Measurements from ENCODE around the gene RASGRF1.

RASGRF1 gene

GRCh38 chr15:78983146-78983918 lies 107.2 kb downstream of the RASGRF1 start (continued):
- TF ChIP-seq ATF2 (tag by site-specific recombination; IDR thresholded peaks at IDR 0.05; ENCODE audit: low read depth) (peak; percentile 38; the same call in 1 of the 2 replicates), SETDB1 (IDR thresholded peaks at IDR 0.05; ENCODE audit: insufficient read length, low read length) (no peak), ZNF426 (tag by site-specific recombination; IDR thresholded peaks at IDR 0.05) (no peak)

DNA sequence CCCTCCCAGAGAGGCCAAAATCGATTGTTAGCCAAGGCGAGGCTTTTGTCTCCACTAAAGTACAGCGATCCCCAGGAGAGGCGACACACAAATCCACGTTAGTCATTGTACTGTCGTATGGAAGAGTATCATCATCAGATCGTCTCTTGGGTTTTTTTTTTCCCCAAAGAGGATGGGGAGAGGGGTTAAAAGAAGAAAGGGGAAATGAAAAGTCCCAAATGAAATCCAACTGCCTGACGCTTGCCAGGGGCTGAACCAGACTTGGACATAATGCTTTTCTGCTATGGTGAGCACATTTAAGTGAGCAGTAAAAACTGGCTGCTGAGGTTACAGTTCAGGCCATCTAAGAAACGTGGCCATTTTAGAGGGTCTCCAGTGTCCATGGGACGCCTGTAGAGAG lies 107.8 kb downstream of the RASGRF1 start:
- TF ChIP-seq SP7 (tag by site-specific recombination; IDR thresholded peaks at IDR 0.05) (no peak), GLI2 (tag by site-specific recombination; IDR thresholded peaks at IDR 0.05; ENCODE audit: borderline replicate concordance, low read depth) (no peak), ZNF791 (tag by site-specific recombination; IDR thresholded peaks at IDR 0.05) (no peak), ZNF600 (tag by site-specific recombination; IDR thresholded peaks at IDR 0.05) (no peak), ZNF394 (tag by site-specific recombination; IDR thresholded peaks at IDR 0.05; ENCODE audit: borderline replicate concordance) (no peak), ZNF366 (tag by site-specific recombination; conservative IDR thresholded peaks at IDR 0.05) (no peak), ZBTB7A (tag by site-specific recombination; IDR thresholded peaks at IDR 0.05; ENCODE audit: low read depth) (no peak), ZXDB (tag by site-specific recombination; IDR thresholded peaks at IDR 0.05) (no peak), ZFP3 (tag by site-specific recombination; IDR thresholded peaks at IDR 0.05; ENCODE audit: low read depth) (no peak), ZBTB21 (tag by site-specific recombination; IDR thresholded peaks at IDR 0.05) (no peak), KLF8 (tag by site-specific recombination; IDR thresholded peaks at IDR 0.05) (no peak), WT1 (tag by site-specific recombination; IDR thresholded peaks at IDR 0.05) (no peak), ZNF19 (tag by site-specific recombination; IDR thresholded peaks at IDR 0.05; ENCODE audit: low read depth) (no peak), ZNF747 (tag by site-specific recombination; IDR thresholded peaks at IDR 0.05) (no peak), KLF7 (tag by site-specific recombination; IDR thresholded peaks at IDR 0.05; ENCODE audit: borderline replicate concordance) (no peak), FEZF1 (tag by site-specific recombination; IDR thresholded peaks at IDR 0.05) (no peak)
- TF ChIP-seq, protein P1, sequence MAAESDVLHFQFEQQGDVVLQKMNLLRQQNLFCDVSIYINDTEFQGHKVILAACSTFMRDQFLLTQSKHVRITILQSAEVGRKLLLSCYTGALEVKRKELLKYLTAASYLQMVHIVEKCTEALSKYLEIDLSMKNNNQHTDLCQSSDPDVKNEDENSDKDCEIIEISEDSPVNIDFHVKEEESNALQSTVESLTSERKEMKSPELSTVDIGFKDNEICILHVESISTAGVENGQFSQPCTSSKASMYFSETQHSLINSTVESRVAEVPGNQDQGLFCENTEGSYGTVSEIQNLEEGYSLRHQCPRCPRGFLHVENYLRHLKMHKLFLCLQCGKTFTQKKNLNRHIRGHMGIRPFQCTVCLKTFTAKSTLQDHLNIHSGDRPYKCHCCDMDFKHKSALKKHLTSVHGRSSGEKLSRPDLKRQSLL (tag by site-specific recombination; IDR thresholded peaks at IDR 0.05) = no peak
- TF ChIP-seq, protein P2, sequence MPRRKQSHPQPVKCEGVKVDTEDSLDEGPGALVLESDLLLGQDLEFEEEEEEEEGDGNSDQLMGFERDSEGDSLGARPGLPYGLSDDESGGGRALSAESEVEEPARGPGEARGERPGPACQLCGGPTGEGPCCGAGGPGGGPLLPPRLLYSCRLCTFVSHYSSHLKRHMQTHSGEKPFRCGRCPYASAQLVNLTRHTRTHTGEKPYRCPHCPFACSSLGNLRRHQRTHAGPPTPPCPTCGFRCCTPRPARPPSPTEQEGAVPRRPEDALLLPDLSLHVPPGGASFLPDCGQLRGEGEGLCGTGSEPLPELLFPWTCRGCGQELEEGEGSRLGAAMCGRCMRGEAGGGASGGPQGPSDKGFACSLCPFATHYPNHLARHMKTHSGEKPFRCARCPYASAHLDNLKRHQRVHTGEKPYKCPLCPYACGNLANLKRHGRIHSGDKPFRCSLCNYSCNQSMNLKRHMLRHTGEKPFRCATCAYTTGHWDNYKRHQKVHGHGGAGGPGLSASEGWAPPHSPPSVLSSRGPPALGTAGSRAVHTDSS (tag by site-specific recombination; IDR thresholded peaks at IDR 0.05) = no peak
- CTCF ChIA-PET = interaction anchor here (0.6 to 8.5 kb wide), 4 partner anchors 15 to 201 kb away, joined by 3 to 157 read pairs (median 4); no protein-coding TSS in a partner anchor
- Histone ChIP-seq H3K36me3 (ENCODE audit: control insufficient read depth in 2 of 2, insufficient read depth in 1 of 2, low read length in 2 of 2) (no peaks in the 10 kb centered on the region), H3K9me3 (ENCODE audit: control insufficient read depth, insufficient read depth, low read depth, low read length) (no peaks in the 10 kb centered on the region), H3K4me3 (ENCODE audit: low read depth, low read length) (no peak overlapping the region), H3K4me1 (ENCODE audit: control insufficient read depth, insufficient read depth, low read length) (no peaks in the 10 kb centered on the region), H3K27ac (ENCODE audit: extremely low read depth, low read depth, low read length) (no peak overlapping the region)
- POLR2A ChIA-PET = no interaction called here

Measured in HEK293 (cell line).